ENCODE data around the gene SULT1E1. TPM values are rescaled to one million over a fixed set of nuclear protein-coding genes. Genes with fewer than 3 reads are reported as not detected.

Gene SULT1E1
- total and polyA plus RNA-seq, 2 donors (not counting 1 experiment from before 2014, with no cell fraction given): not detected

GRCh38 chr4:69835766-69836165 lies 24.2 kb downstream of the SULT1E1 start:
- peaks cover 10% of the 10 kb centered on the region for H3K4me1 Mint-ChIP-seq
- no peak for TF ChIP-seq CTCF (IDR thresholded peaks at IDR 0.05)
- no peak for TF ChIP-seq EZH2 (IDR thresholded peaks at IDR 0.05; ENCODE audit: borderline replicate concordance, insufficient read depth, low read depth, low read length, poor library complexity, severe bottlenecking)

DNA sequence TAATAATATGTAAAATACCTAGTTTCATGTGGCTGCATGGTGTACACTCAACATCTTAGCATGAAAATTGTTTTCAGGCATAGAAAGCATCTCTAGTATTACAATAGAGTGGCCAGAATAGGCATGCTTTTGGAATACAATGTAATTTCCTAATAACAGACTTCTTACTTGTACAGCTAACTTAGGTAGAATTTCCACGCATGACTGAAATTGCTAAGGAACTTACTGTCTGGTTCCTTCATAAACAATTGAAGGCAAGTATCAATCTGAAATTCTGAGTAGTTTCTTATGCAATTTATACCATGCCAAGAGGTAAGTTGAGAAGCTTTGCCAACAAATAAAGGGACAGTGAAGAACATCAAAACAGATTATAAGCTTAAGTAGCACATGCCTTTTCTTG lies 26.7 kb downstream of the SULT1E1 start:
- Mint-ChIP-seq H3K4me1 (peaks cover 10% of the 10 kb centered on the region), H3K9me3 (ENCODE audit: insufficient read depth) (no peaks in the 10 kb centered on the region), H3K27ac (no peak overlapping the region), H3K27me3 (no peaks in the 10 kb centered on the region), H3K4me3 (no peak overlapping the region)
- Histone ChIP-seq H2AFZ (ENCODE audit: insufficient read depth, low read depth, low read length, poor library complexity, severe bottlenecking) (no peak overlapping the region), H3K36me3 (replicated peaks in 1 of 2; ENCODE audit: control extremely low read depth in 1 of 2, control insufficient read depth in 1 of 2, extremely low read depth in 1 of 2, insufficient read depth in 2 of 2, low read length in 1 of 2) (no peaks in the 10 kb centered on the region), H3K4me1 (ENCODE audit: control insufficient read depth in 2 of 2, insufficient read depth in 2 of 2, low read length in 2 of 2) (peaks cover 14 to 20% of the 10 kb centered on the region in 2 donors), H3K4me3 (ENCODE audit: control extremely low read depth in 1 of 5, extremely low read depth in 1 of 5, insufficient read depth in 1 of 5, low read depth in 2 of 5, low read length in 4 of 5) (no peak overlapping the region), H3K4me2 (replicated peaks; ENCODE audit: low read depth, low read length, poor library complexity, severe bottlenecking) (no peak overlapping the region), H3K9ac (ENCODE audit: low read length) (no peak overlapping the region), H3K9me3 (ENCODE audit: control extremely low read depth in 1 of 3, control insufficient read depth in 2 of 3, insufficient read depth in 1 of 3, low read length in 2 of 3) (peaks cover 0 to 3% (median 0%) of the 10 kb centered on the region in 3 donors), H3K27ac (ENCODE audit: low read length in 2 of 2) (no peak overlapping the region), H3K27me3 (replicated peaks in 1 of 4; ENCODE audit: control extremely low read depth in 1 of 4, control insufficient read depth in 3 of 4, insufficient read depth in 4 of 4, low read length in 3 of 4) (no peaks in the 10 kb centered on the region), H4K20me1 (ENCODE audit: control insufficient read depth, insufficient read depth, low read length, poor library complexity, severe bottlenecking) (no peaks in the 10 kb centered on the region), H3K79me2 (ENCODE audit: control insufficient read depth, insufficient read depth, low read length) (no peaks in the 10 kb centered on the region)
- intact Hi-C loops (cut with micrococcal nuclease): no loop called here
- DNase-seq (no peak), ATAC-seq (ENCODE audit: low read depth) (no peak)
- TF ChIP-seq EZH2 (IDR thresholded peaks at IDR 0.05; ENCODE audit: borderline replicate concordance, insufficient read depth, low read depth, low read length, poor library complexity, severe bottlenecking) (no peak), CTCF (IDR thresholded peaks at IDR 0.05) (no peak)
- ChIA-PET POLR2A (no interaction called here), CTCF (no interaction called here)
- WGBS (ENCODE audit: insufficient coverage): no CpG with 5 or more reads among the region's 1 CpG

More at GRCh38 chr4:69835766-69836165, 24.2 kb downstream of the SULT1E1 start:
- Histone ChIP-seq H3K4me3 (ENCODE audit: control extremely low read depth in 1 of 5, extremely low read depth in 1 of 5, insufficient read depth in 1 of 5, low read depth in 2 of 5, low read length in 4 of 5) (no peak overlapping the region), H3K79me2 (ENCODE audit: control insufficient read depth, insufficient read depth, low read length) (no peaks in the 10 kb centered on the region), H3K4me1 (ENCODE audit: control insufficient read depth in 2 of 2, insufficient read depth in 2 of 2, low read length in 2 of 2) (peaks cover 13 to 17% of the 10 kb centered on the region in 2 donors), H3K27ac (ENCODE audit: low read length in 2 of 2) (no peak overlapping the region), H3K36me3 (replicated peaks in 1 of 2; ENCODE audit: control extremely low read depth in 1 of 2, control insufficient read depth in 1 of 2, extremely low read depth in 1 of 2, insufficient read depth in 2 of 2, low read length in 1 of 2) (no peaks in the 10 kb centered on the region), H3K4me2 (replicated peaks; ENCODE audit: low read depth, low read length, poor library complexity, severe bottlenecking) (no peak overlapping the region), H3K27me3 (replicated peaks in 1 of 4; ENCODE audit: control extremely low read depth in 1 of 4, control insufficient read depth in 3 of 4, insufficient read depth in 4 of 4, low read length in 3 of 4) (no peaks in the 10 kb centered on the region), H3K9me3 (ENCODE audit: control extremely low read depth in 1 of 3, control insufficient read depth in 2 of 3, insufficient read depth in 1 of 3, low read length in 2 of 3) (peaks cover 0 to 3% (median 0%) of the 10 kb centered on the region in 3 donors), H4K20me1 (ENCODE audit: control insufficient read depth, insufficient read depth, low read length, poor library complexity, severe bottlenecking) (no peaks in the 10 kb centered on the region), H2AFZ (ENCODE audit: insufficient read depth, low read depth, low read length, poor library complexity, severe bottlenecking) (no peak overlapping the region), H3K9ac (ENCODE audit: low read length) (no peak overlapping the region)
- H3K4me3 Mint-ChIP-seq: no peak overlapping the region
- ChIA-PET POLR2A (no interaction called here), CTCF (no interaction called here)
- WGBS (ENCODE audit: insufficient coverage): no CpG with 5 or more reads among the region's 1 CpG
- no peak for ATAC-seq (ENCODE audit: low read depth)
- no peak overlapping the region for H3K27ac Mint-ChIP-seq
- intact Hi-C loops (cut with micrococcal nuclease): no loop called here
- H3K9me3 Mint-ChIP-seq (ENCODE audit: insufficient read depth): no peaks in the 10 kb centered on the region
- no peaks in the 10 kb centered on the region for H3K27me3 Mint-ChIP-seq
- DNase-seq: no peak

All from B cell (primary cell).